T-cell (primary cell): ENCODE measurements around the gene OR2T11. TPM values are rescaled to one million over a fixed set of nuclear protein-coding genes. Genes with fewer than 3 reads are reported as not detected.
"Not testable (repeated sequence)": the region's sequence is repeated elsewhere in the genome, so short reads cannot be mapped to it uniquely, and the experiment has no call there.

ENCODE experiments used
- ATAC-seq, 4 experiments: fragments of 200-7000 bp in 3 of 4; fragments of 150-1000 bp in 1 of 4; cut with Tn5 transposase; replicated peaks in 1 of 4; 1 replicate in 3 of 4; 2 replicates in 1 of 4; pipeline ENCODE4 v1.10.0; 2021; ENCODE audit warnings: moderate library complexity in 3 of 4, mild to moderate bottlenecking in 2 of 4, moderate number of reproducible peaks in 1 of 4
- CTCF ChIA-PET, 2 donors: fragments of 300-600 bp; sonication (Branson Sonifier 250); formaldehyde crosslinking; loops; one replicate each; lab custom pipeline; 2022; ENCODE audit warnings: antibody characterized with exemption in 2 of 2; lab: Charles Lee
- POLR2A ChIA-PET, 2 donors: fragments of 300-600 bp; sonication (Branson Sonifier 250); formaldehyde crosslinking; loops; one replicate each; lab custom pipeline; 2022; ENCODE audit warnings: antibody characterized with exemption in 2 of 2; lab: Charles Lee
- DNase-seq, 35 experiments: peaks; one replicate each; pipeline versions ENCODE4 v3.0.0 to v3.0.0-alpha.2; 2013 to 2023
- H3K27ac ChIP-seq: one replicate; pipeline ENCODE4 v1.5.1; 2013; ENCODE audit warnings: low read length
- H3K27me3 ChIP-seq, 2 experiments: replicated peaks in 1 of 2; 1 replicate in 1 of 2; 2 replicates in 1 of 2; pipeline versions ENCODE4 v1.6.1 to v1.7.0; 2013; ENCODE audit warnings: low read length in 1 of 2, mixed read lengths in 1 of 2; ENCODE audit not compliant: control insufficient read depth in 2 of 2, insufficient read depth in 2 of 2; ENCODE audit errors: extremely low read depth in 1 of 2
- H3K36me3 ChIP-seq, 2 donors: 1 replicate in 1 of 2; 2 replicates in 1 of 2; pipeline versions ENCODE4 v1.6.1 to v1.7.0; 2013; ENCODE audit warnings: low read length in 1 of 2; ENCODE audit not compliant: control insufficient read depth in 2 of 2, insufficient read depth in 1 of 2; ENCODE audit errors: extremely low read depth in 1 of 2
- H3K4me1 ChIP-seq, 2 experiments: 1 replicate in 1 of 2; 2 replicates in 1 of 2; pipeline versions ENCODE4 v1.6.1 to v1.7.0; 2013; ENCODE audit warnings: low read length in 2 of 2, mixed read lengths in 1 of 2; ENCODE audit not compliant: insufficient read depth in 2 of 2, control insufficient read depth in 1 of 2; ENCODE audit errors: extremely low read depth in 1 of 2
- H3K4me3 ChIP-seq, 2 donors: 1 replicate in 1 of 2; 2 replicates in 1 of 2; pipeline versions ENCODE4 v1.5.1 to v1.7.0; 2013; ENCODE audit warnings: mild to moderate bottlenecking in 2 of 2, low read length in 1 of 2, moderate library complexity in 1 of 2; ENCODE audit not compliant: control insufficient read depth in 1 of 2; ENCODE audit errors: extremely low read depth in 1 of 2
- H3K9me3 ChIP-seq: 2 replicates; pipeline ENCODE4 v1.7.0; 2013
- H3K27ac Mint-ChIP-seq, 2 donors: one replicate each; pipeline ENCODE4 v1.8.0; 2020 to 2021; ENCODE audit warnings: mild to moderate bottlenecking in 2 of 2, mixed read lengths in 2 of 2
- H3K27me3 Mint-ChIP-seq, 2 donors: one replicate each; pipeline ENCODE4 v1.8.0; 2021 to 2022; ENCODE audit warnings: mixed read lengths in 2 of 2
- H3K36me3 Mint-ChIP-seq: one replicate; pipeline ENCODE4 v1.8.0; 2021; ENCODE audit warnings: mixed read lengths
- H3K4me1 Mint-ChIP-seq, 3 donors: one replicate each; pipeline ENCODE4 v1.8.0; 2020 to 2022; ENCODE audit warnings: mixed read lengths in 3 of 3, mild to moderate bottlenecking in 1 of 3
- H3K4me3 Mint-ChIP-seq, 3 donors: one replicate each; pipeline ENCODE4 v1.8.0; 2020 to 2022; ENCODE audit warnings: mild to moderate bottlenecking in 3 of 3, mixed read lengths in 3 of 3, moderate library complexity in 3 of 3
- H3K9me3 Mint-ChIP-seq, 3 donors: one replicate each; pipeline ENCODE4 v1.8.0; 2020 to 2022; ENCODE audit warnings: mixed read lengths in 3 of 3
- WGBS: methylation state at CpG from one replicate; pipeline ENCODE4 v1.1.5; 2013; ENCODE audit warnings: missing lambda C conversion rate; ENCODE audit not compliant: insufficient coverage; 5-methylcytosine and 5-hydroxymethylcytosine counted together
- total RNA-seq, 35 experiments: library from RNA in 6 of 35; stranded (reverse) in 6 of 35; fragments of 120-200 nt in 1 of 35; gene quantifications; one replicate each; pipeline versions ENCODE4 v1.2.1 to v1.2.4 and lab custom pipeline; 2013 to 2026

Gene OR2T11
- total RNA-seq, 5 donors from 2014 or later (not counting 1 experiment from before 2014, with no cell fraction given), result not detected

GRCh38 chr1:248590055-248590454 is 44.8 kb downstream of the OR2T11 start:
- ChIA-PET POLR2A (no interaction called here), CTCF (no interaction called here)
- H3K4me1 Mint-ChIP-seq, result peaks cover 0 to 2% (median 0%) of the 10 kb centered on the region in 3 donors
- H3K4me3 Mint-ChIP-seq, result no peak overlapping the region
- H3K9me3 Mint-ChIP-seq, result no peaks in the 10 kb centered on the region
- ATAC-seq (no peak), DNase-seq (no peak)
- Histone ChIP-seq H3K36me3 (no peaks in the 10 kb centered on the region), H3K27me3 (peaks cover 0 to 5% of the 10 kb centered on the region in 2 experiments), H3K27ac (no peak overlapping the region), H3K4me3 (no peak overlapping the region), H3K4me1 (no peaks in the 10 kb centered on the region), H3K9me3 (no peaks in the 10 kb centered on the region)
- H3K27ac Mint-ChIP-seq, result no peak overlapping the region
- H3K27me3 Mint-ChIP-seq, result peaks cover 0 to 7% of the 10 kb centered on the region in 2 donors
- 99% methylated on average over 15 of the region's 17 CpGs for WGBS
- H3K36me3 Mint-ChIP-seq, result no peaks in the 10 kb centered on the region

GRCh38 chr1:248589334-248589733 is 45.6 kb downstream of the OR2T11 start:
- no peaks in the 10 kb centered on the region for H3K36me3 ChIP-seq
- Mint-ChIP-seq H3K27me3 (peaks cover 0 to 9% of the 10 kb centered on the region in 2 donors), H3K9me3 (no peaks in the 10 kb centered on the region), H3K4me3 (no peak overlapping the region), H3K27ac (no peak overlapping the region), H3K4me1 (peaks cover 0 to 5% (median 2%) of the 10 kb centered on the region in 3 donors), H3K36me3 (no peaks in the 10 kb centered on the region)
- H3K4me1 ChIP-seq, result no peaks in the 10 kb centered on the region
- no peak for DNase-seq
- no CpG with 5 or more reads among the region's 3 CpGs for WGBS
- no peaks in the 10 kb centered on the region for H3K9me3 ChIP-seq
- H3K4me3 ChIP-seq, result no peak overlapping the region
- H3K27me3 ChIP-seq, result peaks cover 0 to 5% of the 10 kb centered on the region in 2 experiments
- CTCF ChIA-PET, result no interaction called here
- no peak for ATAC-seq
- POLR2A ChIA-PET, result no interaction called here
- H3K27ac ChIP-seq, result no peak overlapping the region

DNA sequence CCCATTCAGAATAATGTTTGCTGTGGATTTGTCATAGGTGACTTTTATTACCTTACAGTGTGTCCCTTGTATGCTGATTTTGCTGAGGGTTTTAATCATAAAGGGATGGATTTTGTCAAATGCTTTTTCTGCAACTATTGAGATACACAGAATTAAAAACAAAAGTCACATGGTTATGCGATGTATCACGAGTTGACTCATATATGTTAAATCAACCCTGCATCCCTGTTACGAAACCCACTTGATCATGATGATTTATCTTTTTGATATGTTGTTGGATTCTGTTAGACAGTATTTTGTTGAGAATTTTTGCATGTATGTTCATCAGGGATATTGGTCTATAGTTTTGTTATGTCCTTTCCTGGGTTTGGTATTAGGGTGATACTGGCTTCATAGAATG is 49.6 kb downstream of the OR2T11 start:
- H3K27ac Mint-ChIP-seq, result no peak overlapping the region
- Histone ChIP-seq H3K36me3 (no peaks in the 10 kb centered on the region), H3K9me3 (no peaks in the 10 kb centered on the region), H3K27me3 (no peaks in the 10 kb centered on the region), H3K27ac (no peak overlapping the region), H3K4me1 (no peaks in the 10 kb centered on the region), H3K4me3 (no peak overlapping the region)
- CTCF ChIA-PET, result no interaction called here
- peaks cover 0 to 9% of the 10 kb centered on the region in 2 donors for H3K27me3 Mint-ChIP-seq
- ATAC-seq, result no peak
- peaks cover 0 to 6% (median 2%) of the 10 kb centered on the region in 3 donors for H3K4me1 Mint-ChIP-seq
- DNase-seq, result no peak
- no peaks in the 10 kb centered on the region for H3K9me3 Mint-ChIP-seq
- no CpG with 5 or more reads among the region's 3 CpGs for WGBS
- H3K4me3 Mint-ChIP-seq, result no peak overlapping the region
- POLR2A ChIA-PET, result no interaction called here
- H3K36me3 Mint-ChIP-seq, result no peaks in the 10 kb centered on the region

- POLR2A ChIA-PET, result no interaction called here
- H3K36me3 Mint-ChIP-seq, result no peaks in the 10 kb centered on the region
- H3K27me3 ChIP-seq, result no peaks in the 10 kb centered on the region
- peaks cover 0 to 3% (median 0%) of the 10 kb centered on the region in 3 donors for H3K4me1 Mint-ChIP-seq
- peaks cover 0 to 6% (median 3%) of the 10 kb centered on the region in 3 donors for H3K9me3 Mint-ChIP-seq
- H3K4me1 ChIP-seq, result no peaks in the 10 kb centered on the region
- CTCF ChIA-PET, result interaction anchor here in 1 of 2 donors (0.7 kb wide), 1 partner anchor 46 kb away, joined by 3 read pairs; no protein-coding TSS in a partner anchor
- ATAC-seq (no peak), DNase-seq (no peak)
- H3K27ac ChIP-seq, result no peak overlapping the region
- H3K4me3 ChIP-seq, result no peak overlapping the region
- no peak overlapping the region for H3K27ac Mint-ChIP-seq
- peaks cover 0 to 1% of the 10 kb centered on the region in 2 donors for H3K27me3 Mint-ChIP-seq
- no peaks in the 10 kb centered on the region for H3K36me3 ChIP-seq
- 89% methylated on average over 2 of the region's 9 CpGs for WGBS
- no peak overlapping the region for H3K4me3 Mint-ChIP-seq
- no peaks in the 10 kb centered on the region for H3K9me3 ChIP-seq
Observed at GRCh38 chr1:248576260-248576980, 58.5 kb downstream of the OR2T11 start.

DNA sequence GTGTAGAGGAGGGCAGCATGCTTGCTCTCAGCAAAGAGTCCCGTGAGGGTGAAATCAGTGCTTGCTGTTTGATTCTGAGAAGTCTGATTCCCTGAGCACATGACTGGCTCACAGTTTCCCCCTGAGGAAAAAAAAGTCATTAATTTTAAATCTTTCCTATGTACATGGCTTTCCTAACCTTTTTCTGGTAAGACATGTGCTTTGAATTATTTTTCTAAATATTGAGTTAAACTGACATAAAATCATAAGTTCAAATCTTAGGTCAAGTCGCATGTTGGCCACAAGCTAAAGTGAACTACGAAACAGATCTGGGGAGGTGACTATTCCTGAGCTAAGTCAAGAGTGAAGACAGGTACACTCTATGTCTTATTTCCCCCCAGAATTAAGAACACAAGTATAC is 60.2 kb downstream of the OR2T11 start, which contains the start of gene OR2T34:
Gene OR2T34, minus strand, starts transcription at position 101 of the 400 bp plus-strand sequence. Its CDS starts 0 bp downstream, at position 101.
- POLR2A ChIA-PET, CTCF ChIA-PET, H3K4me1 Mint-ChIP-seq, DNase-seq, H3K36me3 ChIP-seq, H3K27me3 Mint-ChIP-seq, H3K27ac Mint-ChIP-seq, H3K27me3 ChIP-seq, H3K27ac ChIP-seq, H3K4me3 ChIP-seq, H3K4me3 Mint-ChIP-seq, H3K4me1 ChIP-seq, H3K9me3 ChIP-seq, ATAC-seq, H3K9me3 Mint-ChIP-seq, H3K36me3 Mint-ChIP-seq: not testable (repeated sequence)
- WGBS, result no CpG with 5 or more reads among the region's 3 CpGs

- POLR2A ChIA-PET, H3K4me1 ChIP-seq, H3K9me3 ChIP-seq, H3K4me3 ChIP-seq, DNase-seq, H3K36me3 ChIP-seq, H3K27me3 Mint-ChIP-seq, H3K9me3 Mint-ChIP-seq, H3K36me3 Mint-ChIP-seq, H3K27me3 ChIP-seq, ATAC-seq, CTCF ChIA-PET, H3K27ac ChIP-seq, H3K27ac Mint-ChIP-seq, H3K4me3 Mint-ChIP-seq: not testable (repeated sequence)
- peaks cover 3 to 13% (median 13%) of the 10 kb centered on the region in 3 donors for H3K4me1 Mint-ChIP-seq
- WGBS, result no CpG with 5 or more reads among the region's 8 CpGs
Observed at GRCh38 chr1:248573856-248574255, 61.0 kb downstream of the OR2T11 start.
